Neural progenitor cell (in vitro differentiated cells): ENCODE measurements around the gene EIF2S3. TPM values are rescaled to one million over a fixed set of nuclear protein-coding genes. Genes with fewer than 3 reads are reported as not detected.

Source experiments
- DNase-seq: peaks from one replicate; pipeline ENCODE4 v3.0.0-alpha.2; 2016; ENCODE audit warnings: low spot score
- H2AFZ ChIP-seq: fragments of 200-600 bp; sonication (generic); replicated peaks from 2 replicates; pipeline ENCODE4 v1.6.1; 2016; ENCODE audit warnings: antibody characterized with exemption
- H3F3A ChIP-seq: fragments of 200-600 bp; sonication (generic); 2 replicates; pipeline ENCODE4 v1.6.1; 2016; ENCODE audit warnings: antibody characterized with exemption, low read depth
- H3K27ac ChIP-seq: fragments of 200-600 bp; sonication (generic); 2 replicates; pipeline ENCODE4 v1.5.1; 2016; ENCODE audit warnings: mild to moderate bottlenecking
- H3K27me3 ChIP-seq: fragments of 200-600 bp; sonication (generic); 2 replicates; pipeline ENCODE4 v1.6.1; 2016; ENCODE audit warnings: mild to moderate bottlenecking, moderate library complexity
- H3K36me3 ChIP-seq: fragments of 200-600 bp; sonication (generic); 2 replicates; pipeline ENCODE4 v1.5.1; 2016
- H3K4me1 ChIP-seq: fragments of 200-600 bp; sonication (generic); 2 replicates; pipeline ENCODE4 v1.6.1; 2016; ENCODE audit warnings: mixed run types
- H3K4me2 ChIP-seq: fragments of 200-600 bp; sonication (generic); 2 replicates; pipeline ENCODE4 v1.6.1; 2016
- H3K4me3 ChIP-seq: fragments of 200-600 bp; sonication (generic); 2 replicates; pipeline ENCODE4 v1.5.1; 2016
- H3K79me2 ChIP-seq: fragments of 200-600 bp; sonication (generic); 2 replicates; pipeline ENCODE4 v1.6.1; 2016; ENCODE audit warnings: low read depth
- H3K9ac ChIP-seq: fragments of 200-600 bp; sonication (generic); 2 replicates; pipeline ENCODE4 v1.6.1; 2016
- H3K9me3 ChIP-seq: fragments of 200-600 bp; sonication (generic); 2 replicates; pipeline ENCODE4 v1.5.1; 2016; ENCODE audit warnings: low read depth
- H4K20me1 ChIP-seq: fragments of 200-600 bp; sonication (generic); 2 replicates; pipeline ENCODE4 v1.6.1; 2016; ENCODE audit warnings: low read depth
- H3K27ac Mint-ChIP-seq: 3 replicates; pipeline ENCODE4 v1.8.0; 2021; ENCODE audit warnings: mixed read lengths
- H3K27me3 Mint-ChIP-seq: 2 replicates; pipeline ENCODE4 v1.8.0; 2022; ENCODE audit warnings: low read depth, mild to moderate bottlenecking, inconsistent platforms, moderate library complexity, mixed read lengths; ENCODE audit not compliant: insufficient read depth
- H3K36me3 Mint-ChIP-seq: 3 replicates; pipeline ENCODE4 v1.8.0; 2021; ENCODE audit warnings: mixed read lengths
- H3K4me1 Mint-ChIP-seq: 3 replicates; pipeline ENCODE4 v1.8.0; 2021; ENCODE audit warnings: mixed read lengths
- H3K4me3 Mint-ChIP-seq: 3 replicates; pipeline ENCODE4 v1.8.0; 2021; ENCODE audit warnings: mild to moderate bottlenecking, moderate library complexity, mixed read lengths
- H3K9me3 Mint-ChIP-seq: 3 replicates; pipeline ENCODE4 v1.8.0; 2020; ENCODE audit warnings: mixed read lengths
- CTCF ChIP-seq: fragments of 200-600 bp; sonication (generic); IDR thresholded peaks from 2 replicates; pipeline ENCODE4 v1.5.1; 2017; ENCODE audit warnings: antibody characterized with exemption, mild to moderate bottlenecking
- EZH2 ChIP-seq: fragments of 200-600 bp; sonication (generic); IDR thresholded peaks from 2 replicates; pipeline ENCODE4 v1.6.1; 2017; ENCODE audit warnings: antibody characterized with exemption, mild to moderate bottlenecking, moderate library complexity
- EZH2phosphoT487 ChIP-seq: fragments of 200-600 bp; sonication (generic); IDR thresholded peaks from 2 replicates; pipeline ENCODE4 v1.6.1; 2017; ENCODE audit warnings: antibody characterized with exemption
- total RNA-seq: library from RNA; depleted of rRNA; stranded (reverse); fragments of >200 nt; gene quantifications from 2 replicates; pipeline ENCODE4 v1.2.3, GENCODE V29; 2015; ENCODE audit warnings: low replicate concordance

Gene EIF2S3
- total RNA-seq, result 503 and 568 TPM in 2 replicates

- Histone ChIP-seq H3K4me3 (no peak within 1 kb of the TSS), H3K9me3 (no peaks in the 10 kb centered on the region), H3K4me2 (no peak within 1 kb of the TSS), H3K27ac (peak within 1 kb of the TSS; percentile 98), H3K4me1 (no peaks in the 10 kb centered on the region), H3K27me3 (no peaks in the 10 kb centered on the region), H4K20me1 (peaks cover 5% of the 10 kb centered on the region), H3K79me2 (no peaks in the 10 kb centered on the region), H3F3A (peaks cover 22% of the 10 kb centered on the region), H2AFZ (peak within 1 kb of the TSS; percentile 83), H3K36me3 (peaks cover 12% of the 10 kb centered on the region), H3K9ac (peak within 1 kb of the TSS; percentile 29)
- H3K4me3 Mint-ChIP-seq, result no peak within 1 kb of the TSS
- peak; percentile 96 for DNase-seq
- peaks cover 2% of the 10 kb centered on the region for H3K27me3 Mint-ChIP-seq
- H3K27ac Mint-ChIP-seq, result peak within 1 kb of the TSS; percentile 100
- H3K36me3 Mint-ChIP-seq, result peaks cover 5% of the 10 kb centered on the region
- peaks cover 11% of the 10 kb centered on the region for H3K4me1 Mint-ChIP-seq
- no peaks in the 10 kb centered on the region for H3K9me3 Mint-ChIP-seq
- TF ChIP-seq CTCF (peak; percentile 82), EZH2 (no peak)
Observed at GRCh38 chrX:24054182-24055042, at the start of gene EIF2S3. EIF2S3 (plus strand) TSS chrX:24054956; CDS start chrX:24054969, 13 bp downstream.

- Histone ChIP-seq H3F3A (peaks cover 3% of the 10 kb centered on the region), H3K9me3 (no peaks in the 10 kb centered on the region), H3K4me1 (no peaks in the 10 kb centered on the region), H3K27ac (no peak overlapping the region), H3K79me2 (peaks cover 69% of the 10 kb centered on the region), H3K27me3 (no peaks in the 10 kb centered on the region), H4K20me1 (peaks cover 10% of the 10 kb centered on the region), H2AFZ (no peak overlapping the region), H3K4me3 (no peak overlapping the region), H3K36me3 (peaks cover 19% of the 10 kb centered on the region), H3K9ac (no peak overlapping the region), H3K4me2 (no peak overlapping the region)
- Mint-ChIP-seq H3K36me3 (peaks cover 25% of the 10 kb centered on the region), H3K9me3 (no peaks in the 10 kb centered on the region), H3K27ac (no peak overlapping the region), H3K4me3 (no peak overlapping the region), H3K27me3 (no peaks in the 10 kb centered on the region), H3K4me1 (no peaks in the 10 kb centered on the region)
- TF ChIP-seq CTCF (no peak), EZH2phosphoT487 (no peak), EZH2 (no peak)
- no peak for DNase-seq
Observed at GRCh38 chrX:24005028-24005427, 49.7 kb upstream of the EIF2S3 start.

- H3K27me3 Mint-ChIP-seq, result no peaks in the 10 kb centered on the region
- no peak overlapping the region for H3K4me3 Mint-ChIP-seq
- Histone ChIP-seq H3K9me3 (no peaks in the 10 kb centered on the region), H3K36me3 (peaks cover 16% of the 10 kb centered on the region), H3K27ac (no peak overlapping the region), H3K4me1 (no peaks in the 10 kb centered on the region), H4K20me1 (peaks cover 17% of the 10 kb centered on the region), H3K9ac (no peak overlapping the region), H3K27me3 (no peaks in the 10 kb centered on the region), H3K4me3 (no peak overlapping the region), H3K4me2 (no peak overlapping the region), H3F3A (peaks cover 3% of the 10 kb centered on the region), H3K79me2 (peaks cover 69% of the 10 kb centered on the region), H2AFZ (no peak overlapping the region)
- no peaks in the 10 kb centered on the region for H3K4me1 Mint-ChIP-seq
- no peaks in the 10 kb centered on the region for H3K9me3 Mint-ChIP-seq
- peaks cover 26% of the 10 kb centered on the region for H3K36me3 Mint-ChIP-seq
- TF ChIP-seq CTCF, result no peak
- no peak for TF ChIP-seq EZH2
- TF ChIP-seq EZH2phosphoT487, result no peak
- no peak overlapping the region for H3K27ac Mint-ChIP-seq
- DNase-seq, result no peak
Observed at GRCh38 chrX:24005867-24006266, 48.9 kb upstream of the EIF2S3 start.
